Esophagus squamous epithelium (tissue), 5 donors: ENCODE measurements around the gene NDRG3. TPM values are rescaled to one million over a fixed set of nuclear protein-coding genes. Genes with fewer than 3 reads are reported as not detected.

Experiments used
- DNase-seq: peaks from one replicate; lab custom pipeline; 2025; lab: John Stamatoyannopoulos, UW
- H3K27ac ChIP-seq, 4 donors: fragments of 200-600 bp; sonication (generic); one replicate each; pipeline ENCODE4 v1.5.1; 2016 to 2019; ENCODE audit warnings: mild to moderate bottlenecking in 1 of 4
- H3K27me3 ChIP-seq, 4 donors: fragments of 200-600 bp; sonication (generic); 1 replicate in 3 of 4; 2 replicates in 1 of 4; pipeline versions ENCODE4 v1.5.1 to v1.6.0; 2017 to 2021; ENCODE audit warnings: antibody characterized with exemption in 1 of 4
- H3K36me3 ChIP-seq, 3 donors: fragments of 200-600 bp; sonication (generic); one replicate each; pipeline ENCODE4 v1.5.1; 2016 to 2019
- H3K4me1 ChIP-seq, 3 donors: fragments of 200-600 bp; sonication (generic); one replicate each; pipeline ENCODE4 v1.5.1; 2017 to 2019
- H3K4me3 ChIP-seq, 4 donors: fragments of 200-600 bp; sonication (generic); 1 replicate in 3 of 4; 2 replicates in 1 of 4; pipeline ENCODE4 v1.5.1; 2016 to 2019; ENCODE audit warnings: mild to moderate bottlenecking in 2 of 4, moderate library complexity in 1 of 4
- H3K9me3 ChIP-seq, 3 donors: fragments of 200-600 bp; sonication (generic); one replicate each; pipeline ENCODE4 v1.5.1; 2016 to 2019
- POLR2A ChIP-seq, 4 donors: fragments of 450-650 bp; IDR thresholded peaks; one replicate each; pipeline ENCODE4 v1.6.1; 2017; ENCODE audit warnings: antibody characterized with exemption in 4 of 4, mild to moderate bottlenecking in 4 of 4, moderate library complexity in 3 of 4
- WGBS, 2 donors: methylation state at CpG; one replicate each; pipeline ENCODE4 v1.1.5; 2018; 5-methylcytosine and 5-hydroxymethylcytosine counted together
- intact Hi-C: fragments of 100-400 bp; cut with DNase I; formaldehyde crosslinking; loops from one replicate; pipeline ENCODE4 v1.15.0; 2022
- total RNA-seq, 4 donors: library from RNA; depleted of rRNA; stranded (reverse); fragments of >200 nt; gene quantifications; one replicate each; pipeline ENCODE4 v1.1.0, GENCODE V29; 2016
- TF ChIP-seq, protein P1 (sequence below), 6 experiments: fragments of 450-650 bp in 4 of 6; fragments of 200-600 bp in 2 of 6; sonication (generic) in 2 of 6; IDR thresholded peaks; one replicate each; pipeline ENCODE4 v1.5.1; 2016 to 2019; ENCODE audit warnings: antibody characterized with exemption in 6 of 6, mild to moderate bottlenecking in 4 of 6, moderate library complexity in 4 of 6
- donor health status: DM: yes; HTN: yes; CAD: no.

The NDRG3 gene
- total RNA-seq, 4 donors from 2014 or later, result 13.9 to 23.5 (median 18.1) TPM

DNA sequence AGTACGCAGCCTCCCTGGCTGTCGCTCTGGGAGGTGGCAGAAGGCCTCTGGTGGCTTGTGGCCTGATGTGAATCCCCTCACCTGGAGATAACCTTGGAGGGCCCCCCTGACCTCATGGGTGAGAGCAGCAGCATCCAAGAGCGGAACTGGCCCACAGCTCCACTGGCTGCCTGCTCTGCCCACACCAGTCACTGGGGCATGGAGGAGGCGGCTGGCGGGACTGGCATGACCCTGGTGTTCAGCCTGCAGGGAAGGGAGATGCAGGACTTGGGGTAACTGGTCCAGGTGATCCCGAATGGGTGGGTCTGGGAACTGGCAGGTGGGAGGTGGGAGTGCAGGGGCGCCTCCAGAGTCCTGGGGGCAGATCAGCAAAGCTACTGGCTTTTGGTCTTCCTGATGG, 38.2 kb upstream of the NDRG3 start:
- Histone ChIP-seq H3K36me3 (peaks cover 14 to 75% (median 23%) of the 10 kb centered on the region in 3 donors), H3K4me3 (no peak overlapping the region), H3K27me3 (no peaks in the 10 kb centered on the region), H3K9me3 (no peaks in the 10 kb centered on the region), H3K27ac (no peak overlapping the region), H3K4me1 (no peaks in the 10 kb centered on the region)
- intact Hi-C loops, result no loop called here
- WGBS, 2 donors, result 100% methylated on average over 2 of the region's 7 CpGs; no CpG with 5 or more reads in 1 of the 2 donors
- TF ChIP-seq POLR2A (IDR thresholded peaks at IDR 0.05), result no peak
- TF ChIP-seq, protein P1, sequence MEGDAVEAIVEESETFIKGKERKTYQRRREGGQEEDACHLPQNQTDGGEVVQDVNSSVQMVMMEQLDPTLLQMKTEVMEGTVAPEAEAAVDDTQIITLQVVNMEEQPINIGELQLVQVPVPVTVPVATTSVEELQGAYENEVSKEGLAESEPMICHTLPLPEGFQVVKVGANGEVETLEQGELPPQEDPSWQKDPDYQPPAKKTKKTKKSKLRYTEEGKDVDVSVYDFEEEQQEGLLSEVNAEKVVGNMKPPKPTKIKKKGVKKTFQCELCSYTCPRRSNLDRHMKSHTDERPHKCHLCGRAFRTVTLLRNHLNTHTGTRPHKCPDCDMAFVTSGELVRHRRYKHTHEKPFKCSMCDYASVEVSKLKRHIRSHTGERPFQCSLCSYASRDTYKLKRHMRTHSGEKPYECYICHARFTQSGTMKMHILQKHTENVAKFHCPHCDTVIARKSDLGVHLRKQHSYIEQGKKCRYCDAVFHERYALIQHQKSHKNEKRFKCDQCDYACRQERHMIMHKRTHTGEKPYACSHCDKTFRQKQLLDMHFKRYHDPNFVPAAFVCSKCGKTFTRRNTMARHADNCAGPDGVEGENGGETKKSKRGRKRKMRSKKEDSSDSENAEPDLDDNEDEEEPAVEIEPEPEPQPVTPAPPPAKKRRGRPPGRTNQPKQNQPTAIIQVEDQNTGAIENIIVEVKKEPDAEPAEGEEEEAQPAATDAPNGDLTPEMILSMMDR (IDR thresholded peaks at IDR 0.05), result no peak
- DNase-seq, result no peak

DNA sequence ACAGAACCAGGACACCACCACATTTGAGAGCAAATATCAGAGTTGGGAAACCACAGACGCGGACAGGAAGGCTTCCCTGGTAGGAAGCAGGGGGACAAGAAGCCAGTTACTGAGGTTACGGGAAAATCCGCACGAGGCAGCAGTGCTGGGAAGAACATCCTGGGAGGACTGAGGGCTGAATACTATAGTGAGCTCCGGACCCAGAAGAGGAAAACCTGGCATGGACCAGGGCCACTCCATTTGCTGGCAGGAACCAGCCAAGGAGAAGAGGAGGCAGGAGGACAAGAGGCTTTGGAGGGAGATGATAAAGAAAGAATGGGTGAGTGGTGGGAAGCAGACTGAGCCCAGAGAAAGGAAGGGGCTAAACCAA, 33.8 kb upstream of the NDRG3 start:
- H3K4me3 ChIP-seq, result no peak overlapping the region
- 80 to 82% methylated on average over 6 of the region's 6 CpGs for WGBS, 2 donors
- H3K36me3 ChIP-seq, result peaks cover 5 to 30% (median 11%) of the 10 kb centered on the region in 3 donors
- no peak overlapping the region for H3K27ac ChIP-seq
- intact Hi-C loops, result no loop called here
- peaks cover 0 to 19% (median 6%) of the 10 kb centered on the region in 3 donors for H3K4me1 ChIP-seq
- no peaks in the 10 kb centered on the region for H3K9me3 ChIP-seq
- TF ChIP-seq, protein P1 (IDR thresholded peaks at IDR 0.05), result no peak
- TF ChIP-seq POLR2A (IDR thresholded peaks at IDR 0.05), result no peak
- no peaks in the 10 kb centered on the region for H3K27me3 ChIP-seq
- DNase-seq, result no peak

DNA sequence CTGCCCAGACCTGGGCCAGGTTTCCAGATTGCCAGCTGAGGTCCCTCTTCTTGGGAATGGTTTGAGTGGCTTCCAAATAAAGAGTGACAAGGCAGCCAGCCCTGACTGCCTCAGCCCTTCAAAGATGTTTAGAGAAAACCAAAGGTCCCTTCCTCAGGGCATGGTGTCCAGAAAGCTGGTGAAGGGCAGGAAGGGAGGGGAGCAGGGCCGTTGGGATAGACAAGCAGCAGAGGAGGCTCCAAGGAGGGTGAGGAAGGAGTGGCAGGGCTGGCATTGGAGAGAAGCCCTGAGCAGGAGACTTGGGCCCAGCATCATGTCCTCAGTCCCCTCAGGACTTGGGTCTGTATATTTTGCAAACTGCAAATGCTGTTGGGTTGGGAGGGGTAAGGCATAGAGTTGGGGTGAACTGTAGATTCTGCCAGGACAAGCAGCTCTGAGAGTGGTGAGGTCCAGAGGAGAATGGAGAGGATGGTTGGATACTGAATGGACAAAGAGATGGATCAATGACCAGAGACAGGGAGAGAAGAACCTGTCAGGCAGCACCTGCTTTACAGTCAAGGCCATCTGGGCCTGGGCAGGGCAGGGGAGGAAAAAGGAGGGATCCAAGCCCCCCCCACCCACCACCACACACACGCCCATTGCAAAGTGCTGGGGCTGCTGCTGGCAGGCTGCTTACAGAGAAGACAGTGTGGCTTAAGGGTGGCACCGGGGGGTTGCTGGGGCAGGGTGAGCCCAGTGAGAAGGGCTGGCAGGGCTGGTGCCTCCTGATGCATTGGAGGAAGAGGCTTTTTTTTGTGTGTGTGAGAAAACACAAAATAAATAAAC, 33.2 kb upstream of the NDRG3 start:
- peaks cover 6 to 25% (median 10%) of the 10 kb centered on the region in 3 donors for H3K4me1 ChIP-seq
- H3K9me3 ChIP-seq, result no peaks in the 10 kb centered on the region
- peaks cover 5 to 24% (median 5%) of the 10 kb centered on the region in 3 donors for H3K36me3 ChIP-seq
- DNase-seq, result no peak
- no peak overlapping the region for H3K27ac ChIP-seq
- TF ChIP-seq, protein P1 (IDR thresholded peaks at IDR 0.05), result no peak
- no peak for TF ChIP-seq POLR2A (IDR thresholded peaks at IDR 0.05)
- H3K4me3 ChIP-seq, result no peak overlapping the region
- no peaks in the 10 kb centered on the region for H3K27me3 ChIP-seq
- 60 to 76% methylated on average over 3 of the region's 3 CpGs for WGBS, 2 donors
- intact Hi-C loops, result no loop called here

DNA sequence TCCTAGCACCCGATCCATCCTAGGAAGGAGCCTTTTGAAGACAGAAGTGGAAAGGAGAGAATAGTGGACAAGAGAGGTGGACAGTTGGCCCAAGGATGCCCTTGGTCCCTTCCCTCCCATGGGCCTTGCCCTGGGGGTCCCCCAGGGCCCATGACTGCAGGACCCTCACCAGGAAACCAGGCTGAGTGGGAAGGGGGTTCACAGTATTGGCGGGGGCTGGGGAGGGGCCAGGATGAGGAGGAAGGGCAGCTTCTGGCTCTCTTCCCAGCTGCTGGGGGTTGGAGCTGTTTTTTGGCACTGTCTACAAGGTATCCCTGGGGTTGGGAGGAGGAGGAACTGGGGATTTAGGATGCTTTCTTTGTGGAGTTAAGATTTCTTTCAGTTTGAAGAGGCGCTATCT, 31.7 kb upstream of the NDRG3 start:
- DNase-seq, result no peak
- no peaks in the 10 kb centered on the region for H3K27me3 ChIP-seq
- no peak overlapping the region for H3K4me3 ChIP-seq
- intact Hi-C loops, result no loop called here
- WGBS, 2 donors, result 60 to 80% methylated on average over 1 to 3 of the region's 3 CpGs
- peaks cover 0 to 11% (median 0%) of the 10 kb centered on the region in 3 donors for H3K36me3 ChIP-seq
- H3K4me1 ChIP-seq, result peaks cover 7 to 32% (median 15%) of the 10 kb centered on the region in 3 donors
- H3K9me3 ChIP-seq, result no peaks in the 10 kb centered on the region
- TF ChIP-seq POLR2A (IDR thresholded peaks at IDR 0.05), result no peak
- TF ChIP-seq, protein P1 (IDR thresholded peaks at IDR 0.05), result no peak
- H3K27ac ChIP-seq, result peak overlapping the region in 1 of 4 donors; percentile 19

DNA sequence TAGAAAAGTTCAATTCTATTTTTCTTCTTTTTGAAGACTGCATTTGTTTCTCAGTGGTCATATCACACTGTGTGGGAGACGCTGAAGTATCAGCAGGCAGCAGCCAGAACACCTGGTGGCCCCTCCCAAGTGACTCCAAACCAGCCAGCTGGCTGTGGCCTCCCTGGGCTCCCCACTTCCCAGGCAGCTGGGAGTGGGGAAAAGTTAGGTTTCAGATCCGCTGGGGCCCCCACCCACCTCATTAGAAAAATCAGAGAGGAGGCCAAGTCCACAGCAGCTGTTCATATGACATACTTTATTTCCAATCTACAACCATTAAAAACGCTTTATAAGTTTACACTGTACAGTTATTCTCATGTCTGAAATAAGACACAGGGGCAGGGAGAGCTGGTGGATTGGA, 31.3 kb upstream of the NDRG3 start:
- intact Hi-C loops, result no loop called here
- peaks cover 0 to 10% (median 0%) of the 10 kb centered on the region in 3 donors for H3K36me3 ChIP-seq
- H3K4me1 ChIP-seq, result peaks cover 7 to 36% (median 19%) of the 10 kb centered on the region in 3 donors
- no peaks in the 10 kb centered on the region for H3K27me3 ChIP-seq
- H3K4me3 ChIP-seq, result no peak overlapping the region
- TF ChIP-seq, protein P1 (IDR thresholded peaks at IDR 0.05), result no peak
- no peak for TF ChIP-seq POLR2A (IDR thresholded peaks at IDR 0.05)
- H3K27ac ChIP-seq, result peak overlapping the region in 1 of 4 donors; percentile 19
- WGBS, 2 donors, result 55 to 75% methylated on average over 2 to 3 of the region's 3 CpGs
- H3K9me3 ChIP-seq, result no peaks in the 10 kb centered on the region
- DNase-seq, result no peak
